Tibial nerve (tissue), 4 donors: ENCODE measurements around the gene UNC79.

Source experiments
- EP300 ChIP-seq, 2 donors: sonication (generic); formaldehyde crosslinking; IDR thresholded peaks; one replicate each; pipeline ENCODE4 v1.6.1; 2017; ENCODE audit warnings: antibody characterized with exemption in 2 of 2, mild to moderate bottlenecking in 1 of 2
- POLR2A ChIP-seq, 2 donors: fragments of 450-650 bp; IDR thresholded peaks; one replicate each; pipeline ENCODE4 v1.6.1; 2017; ENCODE audit warnings: antibody characterized with exemption in 2 of 2, mild to moderate bottlenecking in 2 of 2, moderate library complexity in 2 of 2
- TF ChIP-seq, protein P1 (sequence below), 5 experiments: fragments of 200-600 bp in 3 of 5; fragments of 450-650 bp in 2 of 5; sonication (generic) in 3 of 5; IDR thresholded peaks; one replicate each; pipeline ENCODE4 v1.5.1; 2016 to 2019; ENCODE audit warnings: antibody characterized with exemption in 5 of 5, mild to moderate bottlenecking in 3 of 5, moderate library complexity in 2 of 5

DNA sequence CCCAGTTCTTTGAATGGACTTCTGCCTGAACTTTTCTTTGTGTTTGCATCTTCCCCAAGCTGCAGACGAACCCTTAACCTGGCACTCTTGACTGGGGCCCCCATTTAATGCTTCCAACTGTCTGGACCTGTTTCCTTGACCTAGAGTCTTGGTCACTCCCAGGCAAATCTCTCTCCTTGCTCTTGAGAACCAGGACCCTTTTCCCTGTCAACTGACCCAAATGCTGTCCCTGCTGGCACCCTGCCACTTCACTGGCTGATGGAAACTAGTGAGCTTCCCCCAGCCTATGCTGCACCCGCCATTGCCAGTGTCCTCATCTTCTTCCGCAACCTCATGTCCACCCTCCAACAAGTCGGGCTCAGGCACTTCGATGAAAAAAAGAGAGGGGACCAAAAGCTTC is 278.1 kb downstream of the UNC79 start:
- TF ChIP-seq, protein P1, sequence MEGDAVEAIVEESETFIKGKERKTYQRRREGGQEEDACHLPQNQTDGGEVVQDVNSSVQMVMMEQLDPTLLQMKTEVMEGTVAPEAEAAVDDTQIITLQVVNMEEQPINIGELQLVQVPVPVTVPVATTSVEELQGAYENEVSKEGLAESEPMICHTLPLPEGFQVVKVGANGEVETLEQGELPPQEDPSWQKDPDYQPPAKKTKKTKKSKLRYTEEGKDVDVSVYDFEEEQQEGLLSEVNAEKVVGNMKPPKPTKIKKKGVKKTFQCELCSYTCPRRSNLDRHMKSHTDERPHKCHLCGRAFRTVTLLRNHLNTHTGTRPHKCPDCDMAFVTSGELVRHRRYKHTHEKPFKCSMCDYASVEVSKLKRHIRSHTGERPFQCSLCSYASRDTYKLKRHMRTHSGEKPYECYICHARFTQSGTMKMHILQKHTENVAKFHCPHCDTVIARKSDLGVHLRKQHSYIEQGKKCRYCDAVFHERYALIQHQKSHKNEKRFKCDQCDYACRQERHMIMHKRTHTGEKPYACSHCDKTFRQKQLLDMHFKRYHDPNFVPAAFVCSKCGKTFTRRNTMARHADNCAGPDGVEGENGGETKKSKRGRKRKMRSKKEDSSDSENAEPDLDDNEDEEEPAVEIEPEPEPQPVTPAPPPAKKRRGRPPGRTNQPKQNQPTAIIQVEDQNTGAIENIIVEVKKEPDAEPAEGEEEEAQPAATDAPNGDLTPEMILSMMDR (IDR thresholded peaks at IDR 0.05): no peak
- no peak for TF ChIP-seq POLR2A (IDR thresholded peaks at IDR 0.05)
- TF ChIP-seq EP300 (IDR thresholded peaks at IDR 0.05): no peak
